ENCODE data around the gene SOST.
"Not testable (repeated sequence)": the region's sequence is repeated elsewhere in the genome, so short reads cannot be mapped to it uniquely, and the experiment has no call there.

The SOST gene

DNA sequence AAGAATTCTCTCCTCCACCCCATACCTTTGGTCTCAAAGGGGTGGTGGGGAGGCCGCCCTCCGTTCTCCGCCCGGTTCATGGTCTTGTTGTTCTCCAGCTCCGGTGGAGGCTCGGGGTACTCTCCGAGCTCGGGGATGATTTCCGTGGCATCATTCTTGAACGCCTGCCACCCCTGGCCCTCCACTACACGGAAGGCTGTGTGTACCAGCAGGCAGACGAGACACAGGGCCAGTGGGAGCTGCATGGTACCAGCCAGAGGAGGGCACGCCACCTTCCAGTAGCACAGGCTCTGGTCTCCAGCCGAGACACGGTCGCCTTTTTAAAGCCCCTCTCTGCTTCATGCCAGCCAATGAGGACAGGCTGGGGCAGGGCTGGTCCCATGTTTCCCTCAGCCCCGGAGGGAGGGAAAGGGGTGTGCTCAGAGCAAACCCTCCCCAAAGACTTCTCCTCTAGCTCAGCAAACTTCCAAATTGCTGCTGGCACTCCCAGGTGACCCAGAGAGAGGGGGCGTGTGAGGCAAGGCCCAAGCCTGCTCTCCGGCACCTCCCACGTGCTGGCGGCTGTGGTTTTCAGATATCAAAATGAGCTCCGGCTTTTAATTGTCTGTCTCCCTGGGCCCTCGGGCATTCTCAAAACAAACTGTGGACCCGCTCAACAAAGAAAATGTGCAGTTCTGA, at the start of gene SOST:
SOST (minus strand) TSS at position 295 of the 678 bp plus-strand sequence; CDS start at position 245, 50 bp downstream.
- DNase-seq = no peak

GRCh38 chr17:43808076-43808475, 49.5 kb upstream of the SOST start:
- no peak for DNase-seq

DNA sequence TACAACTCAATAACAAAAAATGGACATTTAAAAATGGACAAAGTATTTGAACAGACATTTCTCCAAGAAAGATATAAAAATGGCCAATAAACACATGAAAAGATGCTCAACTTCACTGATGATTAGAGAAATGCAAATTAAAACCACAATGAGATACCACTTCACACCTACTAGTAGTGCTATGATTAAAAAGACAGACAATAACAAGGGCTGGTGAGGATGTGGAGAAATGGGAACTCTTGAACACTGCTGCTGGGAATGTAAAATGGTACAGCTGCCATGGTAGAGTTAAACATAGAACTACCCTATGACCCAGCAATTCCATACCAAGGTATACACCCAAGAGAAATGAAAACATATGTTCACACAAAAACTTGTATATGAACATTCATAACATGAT, 46.5 kb upstream of the SOST start:
- no peak for DNase-seq

- DNase-seq = peak; percentile 18
Measured at GRCh38 chr17:43803758-43804157, 45.2 kb upstream of the SOST start.

GRCh38 chr17:43801844-43802243, 43.3 kb upstream of the SOST start:
- DNase-seq = no peak

DNA sequence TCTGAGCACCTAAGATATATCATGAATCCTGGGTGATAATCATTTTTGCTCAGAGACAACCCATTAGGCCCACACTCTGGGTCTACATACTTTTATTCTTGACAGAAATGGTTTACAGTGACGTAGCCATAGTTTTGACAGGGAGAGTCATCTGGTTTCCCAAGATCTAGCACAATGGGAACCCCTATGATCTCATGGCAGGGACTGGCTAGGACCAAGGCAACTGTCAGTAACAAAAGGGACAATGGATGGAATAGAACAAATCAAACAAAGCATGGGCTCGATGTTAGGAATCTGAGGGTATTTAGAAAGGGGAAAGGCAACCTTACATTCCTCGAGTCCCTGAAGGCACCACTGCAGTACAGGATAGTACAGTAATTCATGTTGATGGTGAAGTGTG, 42.1 kb upstream of the SOST start:
- no peak for DNase-seq

DNA sequence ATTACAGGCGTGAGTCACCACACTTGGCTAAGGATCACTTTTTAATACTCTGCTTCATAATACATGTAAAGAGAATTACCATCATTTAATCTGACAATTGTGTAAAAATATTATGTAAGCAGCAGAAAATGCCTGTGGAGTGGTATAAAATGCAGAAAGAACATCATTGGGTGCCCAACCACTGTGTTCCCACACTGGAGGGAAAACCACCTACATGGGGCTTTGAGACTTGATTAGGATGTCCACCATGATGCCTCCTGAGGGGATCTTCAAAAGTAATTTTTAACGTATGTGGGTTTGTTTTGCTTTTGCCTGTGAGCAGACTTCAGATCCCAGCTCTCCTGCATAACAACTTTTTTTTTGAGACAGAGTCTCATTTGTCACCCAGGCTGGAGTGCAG, 40.5 kb upstream of the SOST start:
- DNase-seq = no peak

DNA sequence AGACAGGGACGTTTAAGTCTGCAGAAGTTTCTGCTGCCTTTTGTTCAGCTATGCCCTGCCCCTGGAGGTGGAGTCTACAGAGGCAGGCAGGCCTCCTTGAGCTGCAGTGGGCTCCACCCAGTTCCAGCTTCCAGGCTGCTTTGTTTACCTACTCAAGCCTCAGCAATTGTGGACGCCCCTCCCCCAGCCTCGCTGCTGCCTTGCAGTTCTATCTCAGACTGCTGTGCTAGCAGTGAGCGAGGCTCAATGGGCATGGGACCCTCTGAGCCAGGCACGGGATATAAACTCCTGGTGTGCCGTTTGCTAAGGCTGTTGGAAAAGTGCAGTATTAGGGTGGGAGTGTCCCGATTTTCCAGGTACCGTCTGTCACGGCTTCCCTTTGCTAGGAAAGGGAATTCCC, 39.4 kb upstream of the SOST start:
- not testable (repeated sequence) for DNase-seq

DNA sequence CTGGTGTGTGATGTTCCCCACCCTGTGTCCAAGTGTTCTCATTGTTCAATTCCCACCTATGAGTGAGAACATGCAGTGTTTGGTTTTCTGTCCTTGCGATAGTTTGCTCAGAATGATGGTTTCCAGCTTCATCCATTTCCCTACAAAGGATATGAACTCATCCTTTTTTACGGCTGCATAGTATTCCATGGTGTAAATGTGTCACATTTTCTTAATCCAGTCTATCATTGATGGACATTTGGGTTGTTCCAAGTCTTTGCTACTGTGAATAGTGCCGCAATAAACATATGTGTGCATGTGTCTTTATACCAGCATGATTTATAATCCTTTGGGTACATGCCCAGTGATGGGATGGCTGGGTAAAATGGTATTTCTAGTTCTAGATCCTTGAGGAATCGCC, 34.1 kb upstream of the SOST start:
- not testable (repeated sequence) for DNase-seq

GRCh38 chr17:43791589-43791988, 33.0 kb upstream of the SOST start:
- DNase-seq = peak; percentile 53

- no peak for DNase-seq
Measured at GRCh38 chr17:43790311-43790940, 31.8 kb upstream of the SOST start.

DNA sequence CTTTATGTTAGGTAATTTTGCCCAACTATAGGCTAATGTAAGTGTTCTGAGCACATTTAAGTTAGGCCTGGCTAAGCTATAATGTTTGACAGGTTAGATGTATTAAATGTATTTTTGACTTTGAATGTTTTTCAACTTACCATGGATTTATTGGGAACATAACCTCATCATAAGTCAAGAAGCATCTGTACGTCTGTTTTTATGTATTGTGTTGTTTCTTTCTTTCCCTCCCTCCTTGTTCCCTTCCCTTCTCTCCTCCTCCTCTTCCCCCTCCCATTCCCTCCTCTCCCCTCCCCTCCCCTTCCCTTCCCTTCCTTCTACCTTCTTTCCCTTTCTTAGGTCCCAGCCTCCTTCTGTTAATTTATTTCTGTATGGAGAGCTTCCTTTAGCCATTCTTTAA, 30.9 kb upstream of the SOST start:
- no peak for DNase-seq

GRCh38 chr17:43788540-43788939, 29.9 kb upstream of the SOST start:
- no peak for DNase-seq

GRCh38 chr17:43787728-43788127, 29.1 kb upstream of the SOST start:
- no peak for DNase-seq

DNA sequence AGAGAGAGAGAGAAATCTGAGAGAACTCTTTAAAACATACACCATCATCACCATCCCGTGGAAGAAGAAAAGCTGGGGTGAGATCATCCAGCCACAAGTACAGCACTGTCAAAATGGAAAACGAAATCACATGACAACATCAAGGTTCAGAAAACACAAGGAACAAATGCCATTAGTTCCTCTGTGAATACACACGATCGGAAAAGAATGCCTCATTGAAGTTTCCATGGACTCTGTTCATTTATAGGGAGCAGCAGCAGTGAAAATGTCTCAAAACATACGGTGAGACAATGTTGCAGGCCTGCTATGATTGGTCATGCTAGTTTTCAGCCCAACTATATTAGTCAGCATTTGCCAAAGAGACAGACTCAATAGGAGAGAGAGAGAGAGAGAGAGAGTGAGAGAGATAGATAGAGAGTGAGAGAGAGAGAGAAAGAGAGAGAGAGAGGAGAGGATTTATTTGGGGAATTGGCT, 26.1 kb upstream of the SOST start:
- peak; percentile 63 for DNase-seq

DNA sequence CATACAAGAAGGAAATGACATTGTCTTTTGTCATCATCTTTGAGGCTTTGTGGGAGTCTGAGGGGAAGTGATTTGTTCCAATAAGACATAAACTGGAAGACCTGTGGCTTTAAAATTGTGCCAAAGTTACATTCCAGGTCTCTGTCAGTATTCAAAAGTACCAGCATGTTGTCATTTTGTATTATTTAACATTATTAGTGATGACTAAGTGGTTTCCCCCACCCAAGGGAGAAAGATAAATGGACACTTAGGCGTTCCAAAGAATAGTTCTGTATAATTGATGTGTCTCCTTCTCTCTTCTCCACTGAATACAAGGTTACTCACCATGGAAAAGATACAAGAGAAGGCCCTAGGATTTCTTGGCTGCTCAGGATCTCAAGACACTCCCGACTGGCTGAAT, 25.5 kb upstream of the SOST start:
- DNase-seq = peak; percentile 71

DNA sequence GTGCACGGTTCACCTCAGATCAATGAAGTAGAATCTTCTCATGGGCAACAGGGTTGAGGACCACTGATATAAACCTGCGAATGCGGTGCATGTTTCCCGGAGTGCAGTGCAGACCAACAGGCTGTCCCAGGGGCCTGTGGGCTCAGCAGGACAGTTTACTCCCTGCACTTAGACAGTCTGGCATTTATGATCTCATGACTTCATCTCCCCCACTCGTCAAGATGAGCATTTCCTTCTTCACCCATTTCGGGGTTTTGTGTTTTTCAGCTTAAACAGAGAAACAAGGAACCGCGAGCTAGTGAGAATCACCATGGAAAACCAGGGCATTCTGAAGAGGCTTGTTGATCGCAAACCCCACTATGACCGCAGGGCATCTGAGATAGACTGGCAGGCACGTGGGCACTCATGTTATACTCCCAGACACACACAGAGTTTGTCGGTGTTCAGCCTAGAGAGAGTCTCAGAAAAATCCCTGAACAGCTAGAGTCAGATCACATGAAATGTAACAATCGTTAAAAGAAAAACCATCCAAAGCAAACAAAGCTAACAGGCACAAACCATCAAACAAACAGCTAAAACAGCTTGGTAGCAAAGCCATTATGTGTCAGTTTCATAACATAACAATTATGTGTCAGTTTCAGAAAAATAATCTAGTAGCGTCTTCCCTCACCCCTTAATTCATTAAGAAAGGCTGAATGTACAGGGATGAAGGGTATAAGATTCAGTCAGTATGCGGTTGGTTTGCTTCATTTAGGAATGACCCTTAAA, 24.5 kb upstream of the SOST start:
- no peak for DNase-seq

GRCh38 chr17:43780135-43780534, 21.5 kb upstream of the SOST start, which contains the start of gene CFAP97D1:
Gene CFAP97D1, plus strand, starts transcription at chr17:43780435. Its CDS starts 28 bp downstream, at chr17:43780463.
- DNase-seq = no peak

DNA sequence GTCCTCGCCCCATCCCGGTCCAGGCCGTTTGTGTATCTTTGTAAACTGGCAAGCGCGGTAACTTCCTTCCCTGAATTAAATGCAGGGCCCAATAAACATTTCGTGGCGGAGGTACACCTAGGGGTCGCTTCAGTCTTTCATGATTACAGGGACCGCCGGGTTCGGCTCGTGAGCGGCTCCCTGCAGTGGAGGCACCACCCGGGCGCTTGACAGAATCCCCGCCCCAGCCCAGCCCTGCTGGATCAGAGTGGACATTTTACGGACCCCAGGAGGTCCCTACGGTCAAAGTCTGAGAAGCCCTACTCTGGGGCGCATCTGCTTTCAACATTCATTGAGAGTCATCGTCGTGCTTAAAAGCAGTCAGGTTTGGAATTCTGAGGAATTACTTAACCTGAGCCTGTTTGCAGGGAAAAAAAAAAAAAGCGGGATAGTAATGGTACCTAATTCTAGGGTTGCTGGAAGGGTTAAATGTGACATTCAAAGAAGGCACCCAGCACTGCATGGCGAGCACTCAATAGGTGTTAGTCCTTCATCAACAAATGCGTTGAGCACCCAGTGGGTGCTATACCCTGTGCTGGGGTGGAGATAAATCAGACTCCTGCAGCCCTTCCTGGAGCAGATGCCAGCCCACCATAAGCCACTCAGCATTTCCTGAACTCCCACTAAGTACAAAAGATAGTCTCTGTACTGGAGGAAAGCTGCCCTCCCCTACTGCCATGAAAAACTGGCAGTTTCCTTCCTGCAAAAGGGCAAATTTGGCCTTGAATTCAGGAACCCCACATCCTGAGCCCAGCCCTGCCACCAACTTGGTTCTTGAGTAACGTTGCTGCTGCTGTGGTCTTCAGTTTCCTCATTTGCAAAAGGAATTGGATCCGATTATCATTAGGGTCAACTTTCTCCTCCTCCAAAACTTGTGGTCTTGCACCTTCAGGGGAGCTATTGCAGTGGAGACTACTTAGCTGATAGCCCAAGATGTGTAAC, 20.8 kb upstream of the SOST start:
- DNase-seq = peak; percentile 42

DNA sequence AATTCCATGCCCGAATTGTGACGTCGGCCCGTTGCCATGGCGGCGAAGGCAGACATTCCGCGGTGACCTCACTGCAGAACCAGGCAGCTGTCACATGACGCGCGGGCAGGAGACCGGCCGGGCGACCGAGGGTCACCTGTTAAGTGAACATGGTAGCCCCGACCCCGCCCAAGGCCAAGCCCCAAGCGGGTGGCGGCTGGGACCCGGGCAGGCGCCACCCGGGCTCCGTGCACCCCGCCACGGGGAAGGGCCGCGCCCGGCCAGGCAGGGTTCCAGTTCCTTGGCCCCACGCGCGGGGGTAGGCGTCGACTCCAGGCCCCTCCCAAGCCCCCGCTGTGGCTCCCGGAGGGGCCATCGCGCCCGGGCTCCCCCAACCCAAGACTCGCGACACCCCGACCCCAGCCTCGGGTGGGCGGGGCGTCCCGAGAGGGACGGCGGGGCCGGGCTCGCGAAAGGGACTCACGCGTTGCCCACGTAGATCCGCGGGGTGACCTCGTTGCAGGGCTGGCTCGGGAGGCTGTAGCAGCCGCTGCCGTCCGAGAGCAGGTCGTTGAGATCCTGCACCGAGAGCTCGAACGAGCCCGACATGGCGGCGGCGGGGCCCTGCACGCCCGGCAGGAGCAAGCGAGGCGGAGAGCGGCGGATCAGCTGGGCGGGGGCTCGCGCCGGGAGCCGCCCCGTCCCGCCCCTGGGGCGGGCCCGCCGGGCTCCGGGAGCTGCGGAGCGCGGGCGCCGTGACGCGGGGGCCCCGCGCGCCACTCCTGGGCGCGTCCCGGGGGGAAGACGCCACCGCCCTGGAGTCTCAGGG, 19.9 kb upstream of the SOST start, which contains the start of gene DUSP3:
DUSP3 (minus strand) TSS at position 641 of the 808 bp plus-strand sequence; CDS start at position 588, 53 bp downstream.
- DNase-seq = peak; percentile 93

All from EL (cell line).